ENCODE measurements around the gene USP40.

Gene USP40

GRCh38 chr2:233448220-233448559, 118.4 kb downstream of the USP40 start:
- H3K79me2 ChIP-seq, result no peaks in the 10 kb centered on the region
- H3K27ac ChIP-seq, result no peak overlapping the region

GRCh38 chr2:233447506-233448219, 118.9 kb downstream of the USP40 start:
- Histone ChIP-seq H3K79me2 (no peaks in the 10 kb centered on the region), H3K27ac (no peak overlapping the region), H3K9me3 (ENCODE audit: control insufficient read depth, low read length) (no peaks in the 10 kb centered on the region), H3K36me3 (ENCODE audit: control insufficient read depth, insufficient read depth, low read length) (no peaks in the 10 kb centered on the region), H3K27me3 (ENCODE audit: control insufficient read depth, insufficient read depth, low read length) (no peaks in the 10 kb centered on the region), H3K9ac (no peak overlapping the region), H3K4me3 (ENCODE audit: low read depth, low read length) (no peak overlapping the region), H3K4me2 (ENCODE audit: low read length) (no peak overlapping the region), H2AFZ (no peak overlapping the region), H3K4me1 (no peaks in the 10 kb centered on the region)
- no peak for TF ChIP-seq CTCF (IDR thresholded peaks at IDR 0.05)

More at GRCh38 chr2:233448220-233448559, 118.4 kb downstream of the USP40 start:
- no peaks in the 10 kb centered on the region for H3K27me3 ChIP-seq (ENCODE audit: control insufficient read depth, insufficient read depth, low read length)
- no peak overlapping the region for H3K9ac ChIP-seq
- H3K4me3 ChIP-seq (ENCODE audit: low read depth, low read length), result no peak overlapping the region
- H2AFZ ChIP-seq, result no peak overlapping the region
- H3K4me1 ChIP-seq, result no peaks in the 10 kb centered on the region
- H3K4me2 ChIP-seq (ENCODE audit: low read length), result no peak overlapping the region
- TF ChIP-seq CTCF (IDR thresholded peaks at IDR 0.05), result no peak
- H3K9me3 ChIP-seq (ENCODE audit: control insufficient read depth, low read length), result no peaks in the 10 kb centered on the region
- no peaks in the 10 kb centered on the region for H3K36me3 ChIP-seq (ENCODE audit: control insufficient read depth, insufficient read depth, low read length)

- Histone ChIP-seq H3K4me1 (no peaks in the 10 kb centered on the region), H3K27ac (no peak overlapping the region), H3K79me2 (no peaks in the 10 kb centered on the region), H3K36me3 (ENCODE audit: control insufficient read depth, insufficient read depth, low read length) (no peaks in the 10 kb centered on the region), H3K4me3 (ENCODE audit: low read depth, low read length) (no peak overlapping the region), H3K4me2 (ENCODE audit: low read length) (no peak overlapping the region), H3K9ac (no peak overlapping the region), H2AFZ (no peak overlapping the region), H3K9me3 (ENCODE audit: control insufficient read depth, low read length) (no peaks in the 10 kb centered on the region), H3K27me3 (ENCODE audit: control insufficient read depth, insufficient read depth, low read length) (no peaks in the 10 kb centered on the region)
- no peak for TF ChIP-seq CTCF (IDR thresholded peaks at IDR 0.05)
These were observed 119.8 kb downstream of the USP40 start for GRCh38 chr2:233446606-233447305.

GRCh38 chr2:233446121-233446520, 120.5 kb downstream of the USP40 start:
- Histone ChIP-seq H3K4me2 (ENCODE audit: low read length) (no peak overlapping the region), H3K4me3 (ENCODE audit: low read depth, low read length) (no peak overlapping the region), H3K36me3 (ENCODE audit: control insufficient read depth, insufficient read depth, low read length) (no peaks in the 10 kb centered on the region), H3K79me2 (no peaks in the 10 kb centered on the region), H3K27me3 (ENCODE audit: control insufficient read depth, insufficient read depth, low read length) (no peaks in the 10 kb centered on the region), H3K27ac (no peak overlapping the region), H2AFZ (no peak overlapping the region), H3K9ac (no peak overlapping the region), H3K4me1 (no peaks in the 10 kb centered on the region), H3K9me3 (ENCODE audit: control insufficient read depth, low read length) (no peaks in the 10 kb centered on the region)
- TF ChIP-seq CTCF (IDR thresholded peaks at IDR 0.05), result no peak
